GM21526 (cell line): Measurements from ENCODE around the gene KPTN.

Experiments
- ATAC-seq: cut with Tn5 transposase; IDR thresholded peaks from one replicate; pipeline ENCODE4 v1.9.1; 2021; ENCODE audit warnings: moderate library complexity; ENCODE audit not compliant: unreplicated experiment, low FRiP score

The KPTN gene

DNA sequence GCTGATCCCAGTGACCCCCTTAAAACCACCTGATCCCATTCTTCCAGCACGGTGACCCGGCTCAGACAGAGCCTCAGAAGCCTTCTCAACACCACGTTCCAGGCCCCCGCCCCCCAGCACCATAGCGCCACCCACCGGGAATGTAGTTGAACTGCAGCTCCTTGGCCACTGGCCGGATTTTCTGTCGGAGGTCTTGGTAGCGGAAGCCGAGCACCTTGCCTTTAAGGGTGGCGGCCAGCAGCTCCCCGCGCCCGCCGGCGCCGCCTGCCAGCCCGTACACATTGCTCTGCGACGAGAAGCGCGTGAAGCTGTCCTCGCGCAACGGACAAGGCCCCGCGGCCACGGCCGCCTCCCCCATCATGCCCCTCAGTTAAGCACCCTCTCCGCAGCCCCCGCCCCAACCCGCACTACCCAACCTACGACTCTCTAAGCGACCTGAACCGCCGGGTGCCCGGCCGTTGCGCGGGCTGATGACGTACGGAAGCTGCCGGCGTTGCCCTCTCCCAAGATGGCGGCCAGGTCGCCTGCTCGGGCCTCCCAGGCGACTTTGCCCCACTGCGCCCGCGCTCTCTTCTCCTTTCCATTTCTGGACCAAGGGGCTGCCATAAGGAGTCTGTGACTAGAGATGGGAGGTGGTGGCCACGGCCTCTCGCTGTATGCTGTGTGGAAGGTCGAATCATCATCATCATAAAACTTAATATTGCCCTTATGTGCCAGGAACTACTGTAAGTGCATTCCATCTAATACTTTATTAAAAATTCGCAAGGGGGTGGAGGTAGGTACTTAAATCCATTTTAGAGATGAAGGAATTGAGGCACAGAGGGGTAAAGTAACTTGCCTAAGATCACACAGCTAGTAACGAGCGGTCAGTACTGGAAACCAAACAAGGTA lies at the start of gene KPTN:
Gene KPTN (minus strand): TSS at position 420 of the 891 bp plus-strand sequence. CDS start 59 bp downstream, at position 361.
- ATAC-seq = peak; percentile 59

GRCh38 chr19:47531640-47532387 lies 47.8 kb upstream of the KPTN start:
- no peak for ATAC-seq

DNA sequence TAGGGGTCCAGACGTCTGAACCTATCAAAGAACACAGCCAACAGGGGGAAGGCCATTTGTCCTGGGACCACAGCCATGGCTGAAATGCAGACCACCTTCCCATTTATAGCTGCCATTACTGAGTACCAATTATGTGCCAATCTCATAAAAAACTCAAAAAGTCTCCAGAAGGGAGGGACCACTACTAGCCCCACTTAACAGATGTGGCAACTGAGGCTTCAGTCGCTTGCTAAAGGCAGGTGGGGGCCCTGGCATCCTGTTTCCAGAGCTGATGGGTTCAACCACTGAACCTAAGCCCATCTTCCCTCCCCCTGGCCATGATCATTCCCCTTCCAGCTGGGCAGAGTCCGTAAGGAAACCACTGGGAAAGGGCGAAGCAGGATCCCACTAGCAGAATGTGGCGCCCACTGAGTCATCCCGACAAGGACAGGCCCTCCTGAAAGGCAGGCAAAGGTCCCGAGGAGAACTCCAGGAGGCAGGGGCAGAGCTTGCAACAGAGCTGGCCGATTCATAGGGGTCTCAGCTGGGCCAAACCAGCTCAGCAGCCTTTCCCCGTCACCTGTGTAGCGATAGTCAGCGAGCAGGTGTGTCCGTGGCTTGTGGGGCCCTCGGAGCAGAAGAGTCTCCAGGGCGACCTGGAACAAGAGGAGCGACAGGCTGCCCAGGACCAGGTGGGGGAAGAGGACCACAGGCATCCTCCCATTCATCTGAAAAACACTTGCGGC lies 45.2 kb upstream of the KPTN start:
- no peak for ATAC-seq

GRCh38 chr19:47526798-47527197 lies 42.8 kb upstream of the KPTN start:
- ATAC-seq = no peak

DNA sequence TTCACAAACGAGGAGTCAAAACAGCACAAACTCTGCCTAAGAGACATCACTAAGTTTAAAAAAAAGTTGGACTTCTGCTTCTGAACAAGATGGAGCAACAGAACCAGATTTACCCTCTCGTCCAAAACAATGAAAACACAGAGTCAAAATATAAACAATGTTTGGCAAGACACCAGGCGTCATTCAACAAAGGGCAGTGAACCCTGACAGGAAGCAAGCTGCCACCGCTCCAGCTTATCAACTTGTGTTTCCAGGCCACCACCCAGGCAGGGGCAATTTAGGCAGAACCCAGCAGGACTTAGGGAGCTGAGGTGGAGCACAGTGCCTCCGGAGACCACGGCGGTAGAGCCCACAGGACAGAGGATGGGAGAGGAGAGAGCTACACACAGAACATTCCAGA lies 39.5 kb upstream of the KPTN start:
- no peak for ATAC-seq

GRCh38 chr19:47521473-47522180 lies 37.6 kb upstream of the KPTN start:
- no peak for ATAC-seq

GRCh38 chr19:47520839-47521238 lies 36.8 kb upstream of the KPTN start:
- ATAC-seq = no peak

DNA sequence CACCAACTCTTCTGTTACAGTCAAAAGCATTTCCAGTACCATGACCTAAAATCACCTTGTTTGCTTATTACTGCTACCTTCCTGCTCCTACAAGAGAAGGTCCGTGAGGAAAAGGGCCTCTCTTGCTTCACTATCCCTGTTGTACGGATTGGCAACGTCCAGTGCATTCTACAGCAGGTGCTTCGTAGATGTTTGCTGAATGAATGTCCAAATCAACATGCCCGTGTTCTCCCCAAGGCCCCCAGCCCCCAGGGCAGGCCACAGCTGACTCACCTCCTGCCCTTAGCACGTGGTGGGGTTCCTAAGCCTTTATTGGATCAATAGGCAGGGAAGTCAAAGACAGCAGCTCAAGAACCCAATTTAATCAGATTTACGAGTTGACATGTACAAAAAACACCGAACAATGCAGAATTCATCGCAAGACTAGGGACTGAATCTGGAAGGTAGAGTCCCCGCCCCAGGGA lies 36.4 kb upstream of the KPTN start:
- ATAC-seq = no peak

GRCh38 chr19:47518854-47519253 lies 34.8 kb upstream of the KPTN start:
- no peak for ATAC-seq

GRCh38 chr19:47518139-47518538 lies 34.1 kb upstream of the KPTN start:
- no peak for ATAC-seq

DNA sequence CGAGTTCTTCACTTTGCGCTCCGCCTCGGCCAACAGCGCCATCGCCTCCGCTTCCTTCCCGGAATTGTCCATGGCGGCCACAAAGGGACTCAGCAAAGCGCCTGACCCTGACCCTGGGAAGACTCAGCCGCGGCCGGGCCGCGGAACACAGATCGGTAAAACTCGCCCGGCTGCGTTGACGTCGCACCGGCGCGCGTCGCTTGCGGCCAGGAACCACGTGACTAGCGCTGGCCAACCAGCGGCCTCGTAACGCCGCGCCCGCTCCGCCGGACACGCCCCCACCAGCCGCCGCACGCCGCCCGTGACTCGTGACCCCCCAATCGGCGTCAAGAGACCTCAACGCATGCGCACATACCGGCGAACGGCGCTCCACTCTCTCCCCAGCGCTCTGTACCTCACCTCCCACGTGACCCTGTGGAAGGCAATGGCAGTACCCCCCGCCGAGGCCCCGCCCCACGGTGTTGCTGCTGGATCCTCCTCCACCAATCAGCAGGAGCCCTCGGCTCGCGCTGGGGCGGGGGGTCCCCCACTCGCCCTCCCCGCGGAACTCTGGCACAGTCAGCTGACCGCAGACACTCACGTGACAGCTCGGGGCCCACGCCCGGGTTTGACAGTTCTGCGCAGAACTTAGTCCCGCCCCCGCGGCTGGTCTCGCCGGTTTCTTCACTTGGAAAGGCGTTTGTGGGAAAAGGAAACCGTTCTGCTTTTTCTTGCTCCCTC lies 31.0 kb upstream of the KPTN start, which contains the start of gene NAPA:
Gene NAPA (minus strand): TSS at position 195 of the 720 bp plus-strand sequence. CDS start 123 bp downstream, at position 72.
- peak; percentile 79 for ATAC-seq

DNA sequence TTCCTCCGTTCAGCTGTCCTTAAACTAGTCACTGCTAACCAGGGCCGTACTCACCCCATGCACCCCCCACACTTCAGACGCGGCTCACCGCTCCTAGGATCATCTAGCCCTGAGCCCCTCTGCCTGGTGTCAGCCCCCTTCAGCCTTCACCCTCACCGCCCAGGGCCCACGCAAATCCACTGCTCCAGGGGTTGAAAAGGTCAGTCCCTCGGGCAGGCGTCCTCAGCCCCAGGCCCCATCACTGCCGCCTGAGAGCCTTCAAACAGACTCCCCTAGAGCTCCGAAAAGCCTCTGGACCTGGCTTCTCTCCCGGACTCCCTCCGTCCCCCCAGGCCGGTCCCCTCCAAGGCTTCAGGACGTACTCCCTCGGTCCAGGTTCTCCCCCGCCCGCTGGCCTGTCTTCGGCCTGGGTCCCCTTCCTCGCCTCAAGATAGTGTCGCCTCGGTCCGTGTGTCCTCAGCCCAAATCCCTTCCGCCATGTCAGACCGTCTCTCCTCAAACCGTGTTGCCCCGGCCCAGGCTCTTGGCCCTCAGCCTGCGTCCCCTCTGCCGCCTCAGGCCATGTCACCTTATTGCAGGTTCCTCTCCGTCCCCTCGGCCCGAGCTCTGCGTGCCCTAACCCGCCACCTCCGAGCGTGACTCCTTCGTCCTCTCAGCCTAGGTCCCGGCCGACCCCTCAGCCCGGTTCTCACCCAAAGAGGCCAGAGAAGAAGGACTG lies 30.3 kb upstream of the KPTN start:
- ATAC-seq = peak; percentile 1

- ATAC-seq = no peak
Observed at GRCh38 chr19:47512948-47513319, 28.9 kb upstream of the KPTN start.

GRCh38 chr19:47512183-47512947 lies 28.3 kb upstream of the KPTN start:
- no peak for ATAC-seq

- ATAC-seq = no peak
Observed at GRCh38 chr19:47511681-47512080, 27.7 kb upstream of the KPTN start.

DNA sequence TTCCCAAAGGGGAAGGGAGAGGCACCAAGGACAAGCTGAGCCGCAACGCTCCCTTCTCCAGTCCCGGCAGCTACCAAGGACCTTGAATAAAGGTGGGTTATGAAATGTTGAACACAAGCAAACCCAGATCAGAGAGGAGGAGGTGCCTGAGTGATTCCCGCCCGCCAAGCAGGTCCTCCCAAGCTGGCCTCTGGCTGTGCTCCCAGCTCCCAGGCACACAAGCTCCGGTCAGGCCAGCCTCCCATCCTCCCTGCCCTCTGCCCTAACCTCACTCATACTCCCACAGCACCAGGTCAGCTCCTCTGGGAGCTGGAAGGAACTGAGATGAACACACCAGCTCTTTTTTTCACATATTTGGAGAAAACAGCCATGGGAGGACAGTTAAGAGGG lies 27.1 kb upstream of the KPTN start:
- ATAC-seq = no peak

GRCh38 chr19:47510516-47511127 lies 26.6 kb upstream of the KPTN start:
- no peak for ATAC-seq

GRCh38 chr19:47509973-47510372 lies 26.0 kb upstream of the KPTN start:
- no peak for ATAC-seq
